Measurements from ENCODE around the gene TMEM225B.

Gene TMEM225B

DNA sequence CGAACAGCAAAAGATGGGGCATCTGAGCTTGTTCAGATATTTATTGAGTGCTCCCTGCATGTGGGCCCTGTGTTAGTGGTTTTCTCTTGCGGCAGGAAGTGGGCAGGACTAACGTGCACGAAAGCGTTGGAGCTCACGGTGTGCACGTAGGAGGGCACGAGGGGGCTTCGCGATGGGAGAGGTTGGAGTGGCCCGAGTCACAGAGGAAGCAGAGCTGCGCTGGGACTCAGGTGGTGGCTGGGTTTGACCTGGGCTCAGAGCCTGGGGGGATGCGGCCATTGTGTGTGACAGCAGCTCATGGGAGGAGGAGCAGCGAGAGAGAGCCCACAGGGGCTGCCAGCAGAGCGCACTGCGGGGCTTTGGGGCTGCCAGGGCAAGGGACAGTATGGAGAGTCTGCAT lies 26.4 kb downstream of the TMEM225B start:
- TF ChIP-seq, protein P1, sequence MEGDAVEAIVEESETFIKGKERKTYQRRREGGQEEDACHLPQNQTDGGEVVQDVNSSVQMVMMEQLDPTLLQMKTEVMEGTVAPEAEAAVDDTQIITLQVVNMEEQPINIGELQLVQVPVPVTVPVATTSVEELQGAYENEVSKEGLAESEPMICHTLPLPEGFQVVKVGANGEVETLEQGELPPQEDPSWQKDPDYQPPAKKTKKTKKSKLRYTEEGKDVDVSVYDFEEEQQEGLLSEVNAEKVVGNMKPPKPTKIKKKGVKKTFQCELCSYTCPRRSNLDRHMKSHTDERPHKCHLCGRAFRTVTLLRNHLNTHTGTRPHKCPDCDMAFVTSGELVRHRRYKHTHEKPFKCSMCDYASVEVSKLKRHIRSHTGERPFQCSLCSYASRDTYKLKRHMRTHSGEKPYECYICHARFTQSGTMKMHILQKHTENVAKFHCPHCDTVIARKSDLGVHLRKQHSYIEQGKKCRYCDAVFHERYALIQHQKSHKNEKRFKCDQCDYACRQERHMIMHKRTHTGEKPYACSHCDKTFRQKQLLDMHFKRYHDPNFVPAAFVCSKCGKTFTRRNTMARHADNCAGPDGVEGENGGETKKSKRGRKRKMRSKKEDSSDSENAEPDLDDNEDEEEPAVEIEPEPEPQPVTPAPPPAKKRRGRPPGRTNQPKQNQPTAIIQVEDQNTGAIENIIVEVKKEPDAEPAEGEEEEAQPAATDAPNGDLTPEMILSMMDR (IDR thresholded peaks at IDR 0.05; ENCODE audit: low read depth, low read length, poor library complexity, severe bottlenecking) = no peak
- no peak for TF ChIP-seq EZH2phosphoT487 (IDR thresholded peaks at IDR 0.05; ENCODE audit: borderline replicate concordance, low read length)
- Histone ChIP-seq H3F3A (ENCODE audit: control insufficient read depth, insufficient read depth) (no peaks in the 10 kb centered on the region), H3K4me2 (ENCODE audit: low read length) (no peak overlapping the region), H3K79me2 (ENCODE audit: control insufficient read depth, low read length) (no peaks in the 10 kb centered on the region; the same call in 1 of the 2 replicates), H3K27me3 (ENCODE audit: control insufficient read depth, low read length) (no peaks in the 10 kb centered on the region), H3K9me2 (replicated peaks; ENCODE audit: control insufficient read depth, low read length) (no peaks in the 10 kb centered on the region), H4K20me1 (ENCODE audit: control insufficient read depth, insufficient read depth, low read depth, low read length) (no peaks in the 10 kb centered on the region), H3K27ac (ENCODE audit: low read depth, low read length) (no peak overlapping the region), H3K4me1 (ENCODE audit: control insufficient read depth, low read length) (no peaks in the 10 kb centered on the region), H3K36me3 (ENCODE audit: control insufficient read depth, low read length) (peaks cover 97% of the 10 kb centered on the region), H3K4me3 (ENCODE audit: low read length) (no peak overlapping the region), H3K9me3 (ENCODE audit: control insufficient read depth, insufficient read depth, low read length) (no peaks in the 10 kb centered on the region)

DNA sequence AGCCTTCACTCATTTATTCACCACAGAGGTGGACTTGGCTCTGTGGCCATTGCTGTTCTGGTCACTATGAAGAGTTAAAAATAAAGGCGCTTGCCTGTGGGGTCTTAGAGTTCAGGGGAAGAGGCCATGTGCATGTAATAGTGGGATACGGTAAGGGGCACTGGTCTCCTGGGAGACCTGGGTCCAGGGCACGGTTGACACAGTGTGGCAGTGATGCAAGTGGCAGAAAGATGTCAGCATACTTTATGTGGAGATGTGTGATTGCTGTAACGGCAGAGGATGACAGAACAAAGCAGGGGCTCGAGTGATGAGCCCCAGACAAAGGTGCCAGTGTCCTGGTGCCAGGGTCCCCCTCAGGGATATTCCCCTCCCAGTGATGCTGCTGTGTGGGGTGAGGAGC lies 27.3 kb downstream of the TMEM225B start:
- no peaks in the 10 kb centered on the region for H3K27me3 ChIP-seq (ENCODE audit: control insufficient read depth, low read length)
- H3F3A ChIP-seq (ENCODE audit: control insufficient read depth, insufficient read depth) = no peaks in the 10 kb centered on the region
- no peak for TF ChIP-seq EZH2phosphoT487 (IDR thresholded peaks at IDR 0.05; ENCODE audit: borderline replicate concordance, low read length)
- TF ChIP-seq, protein P1 (IDR thresholded peaks at IDR 0.05; ENCODE audit: low read depth, low read length, poor library complexity, severe bottlenecking) = no peak
- H3K36me3 ChIP-seq (ENCODE audit: control insufficient read depth, low read length) = peaks cover 97% of the 10 kb centered on the region
- H4K20me1 ChIP-seq (ENCODE audit: control insufficient read depth, insufficient read depth, low read depth, low read length) = peaks cover 1% of the 10 kb centered on the region
- no peak overlapping the region for H3K4me2 ChIP-seq (ENCODE audit: low read length)
- H3K9me2 ChIP-seq (replicated peaks; ENCODE audit: control insufficient read depth, low read length) = no peaks in the 10 kb centered on the region
- no peaks in the 10 kb centered on the region for H3K4me1 ChIP-seq (ENCODE audit: control insufficient read depth, low read length)
- H3K79me2 ChIP-seq (ENCODE audit: control insufficient read depth, low read length) = no peaks in the 10 kb centered on the region
- H3K27ac ChIP-seq (ENCODE audit: low read depth, low read length) = no peak overlapping the region
- no peaks in the 10 kb centered on the region for H3K9me3 ChIP-seq (ENCODE audit: control insufficient read depth, insufficient read depth, low read length)
- H3K4me3 ChIP-seq (ENCODE audit: low read length) = no peak overlapping the region

DNA sequence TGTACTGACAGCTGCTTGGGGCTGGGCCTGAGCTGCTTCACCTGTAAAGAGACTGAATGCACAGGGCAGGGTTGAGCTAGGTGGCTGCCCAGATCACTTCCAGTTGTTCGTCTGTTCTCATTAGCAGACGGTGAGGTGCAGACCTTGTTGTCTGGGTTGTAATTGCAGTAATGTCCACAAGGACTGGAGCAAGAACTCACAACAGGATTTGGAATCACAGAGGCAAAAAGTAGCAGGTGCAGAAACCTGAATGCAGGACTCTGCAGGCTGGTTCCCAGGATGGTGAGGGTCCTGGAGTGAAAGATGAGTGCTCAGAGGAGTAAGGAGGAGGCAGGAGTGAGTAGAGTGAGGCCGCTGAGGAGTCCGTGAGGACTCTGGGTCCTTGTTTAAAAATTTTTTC lies 27.9 kb downstream of the TMEM225B start:
- no peaks in the 10 kb centered on the region for H3K79me2 ChIP-seq (ENCODE audit: control insufficient read depth, low read length)
- H4K20me1 ChIP-seq (ENCODE audit: control insufficient read depth, insufficient read depth, low read depth, low read length) = peaks cover 4% of the 10 kb centered on the region
- no peak overlapping the region for H3K4me3 ChIP-seq (ENCODE audit: low read length)
- no peak overlapping the region for H3K4me2 ChIP-seq (ENCODE audit: low read length)
- no peaks in the 10 kb centered on the region for H3K27me3 ChIP-seq (ENCODE audit: control insufficient read depth, low read length)
- no peaks in the 10 kb centered on the region for H3K9me2 ChIP-seq (replicated peaks; ENCODE audit: control insufficient read depth, low read length)
- H3K9me3 ChIP-seq (ENCODE audit: control insufficient read depth, insufficient read depth, low read length) = no peaks in the 10 kb centered on the region
- H3K27ac ChIP-seq (ENCODE audit: low read depth, low read length) = no peak overlapping the region
- H3F3A ChIP-seq (ENCODE audit: control insufficient read depth, insufficient read depth) = no peaks in the 10 kb centered on the region
- no peak for TF ChIP-seq EZH2phosphoT487 (IDR thresholded peaks at IDR 0.05; ENCODE audit: borderline replicate concordance, low read length)
- TF ChIP-seq, protein P1 (IDR thresholded peaks at IDR 0.05; ENCODE audit: low read depth, low read length, poor library complexity, severe bottlenecking) = no peak
- H3K36me3 ChIP-seq (ENCODE audit: control insufficient read depth, low read length) = peaks cover 97% of the 10 kb centered on the region
- no peaks in the 10 kb centered on the region for H3K4me1 ChIP-seq (ENCODE audit: control insufficient read depth, low read length)

DNA sequence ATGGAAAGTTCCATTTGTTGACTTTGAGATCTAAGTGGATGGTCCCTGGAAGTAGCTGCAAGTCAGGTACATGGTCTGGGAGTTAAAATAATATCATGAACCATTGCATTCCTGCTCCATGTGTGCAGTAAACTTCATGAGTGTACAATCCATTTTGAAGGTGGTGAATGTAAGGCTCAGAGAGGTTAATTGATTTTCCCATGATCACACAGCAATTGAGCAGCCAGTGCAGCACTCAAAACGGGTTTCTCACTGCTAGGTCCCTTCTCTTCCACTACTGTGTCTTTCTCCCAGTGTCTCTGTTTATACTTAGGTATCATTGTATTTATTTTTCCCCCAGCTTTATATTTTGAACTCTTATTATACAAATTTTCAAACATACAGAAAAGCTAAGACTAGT lies 28.6 kb downstream of the TMEM225B start:
- no peaks in the 10 kb centered on the region for H3K9me3 ChIP-seq (ENCODE audit: control insufficient read depth, insufficient read depth, low read length)
- H3K79me2 ChIP-seq (ENCODE audit: control insufficient read depth, low read length) = no peaks in the 10 kb centered on the region
- H3K4me3 ChIP-seq (ENCODE audit: low read length) = no peak overlapping the region
- no peak for TF ChIP-seq EZH2phosphoT487 (IDR thresholded peaks at IDR 0.05; ENCODE audit: borderline replicate concordance, low read length)
- TF ChIP-seq, protein P1 (IDR thresholded peaks at IDR 0.05; ENCODE audit: low read depth, low read length, poor library complexity, severe bottlenecking) = no peak
- H3F3A ChIP-seq (ENCODE audit: control insufficient read depth, insufficient read depth) = no peaks in the 10 kb centered on the region
- no peak overlapping the region for H3K4me2 ChIP-seq (ENCODE audit: low read length)
- H4K20me1 ChIP-seq (ENCODE audit: control insufficient read depth, insufficient read depth, low read depth, low read length) = peaks cover 4% of the 10 kb centered on the region
- H3K27me3 ChIP-seq (ENCODE audit: control insufficient read depth, low read length) = no peaks in the 10 kb centered on the region
- H3K27ac ChIP-seq (ENCODE audit: low read depth, low read length) = no peak overlapping the region
- peaks cover 97% of the 10 kb centered on the region for H3K36me3 ChIP-seq (ENCODE audit: control insufficient read depth, low read length)
- no peaks in the 10 kb centered on the region for H3K9me2 ChIP-seq (replicated peaks; ENCODE audit: control insufficient read depth, low read length)
- no peaks in the 10 kb centered on the region for H3K4me1 ChIP-seq (ENCODE audit: control insufficient read depth, low read length)

All from DOHH2 (cell line).